ENCODE data around the gene REXO1.

Gene REXO1

GRCh38 chr19:1813192-1814182 lies 34.8 kb downstream of the REXO1 start:
- 0 out of 2 replicates have a peak, but pooled peaks have one; percentile 7 for TF ChIP-seq POLR2AphosphoS5 (IDR thresholded peaks at IDR 0.05; ENCODE audit: low read depth, low read length)
- TF ChIP-seq REST (IDR thresholded peaks at IDR 0.05; ENCODE audit: insufficient read depth in 1 of 2, low read depth in 2 of 2, low read length in 2 of 2) = no peak

GRCh38 chr19:1812426-1813191 lies 35.7 kb downstream of the REXO1 start:
- TF ChIP-seq POLR2AphosphoS5 (IDR thresholded peaks at IDR 0.05; ENCODE audit: low read depth, low read length) (peak; percentile 43; the same call in 1 of the 2 replicates), FOXP2 (optimal IDR thresholded peaks at IDR 0.05; ENCODE audit: borderline replicate concordance, extremely low read depth, extremely low read length, insufficient read depth) (no peak)

- TF ChIP-seq FOXP2 (optimal IDR thresholded peaks at IDR 0.05; ENCODE audit: borderline replicate concordance, extremely low read depth, extremely low read length, insufficient read depth) (no peak), TAF1 (IDR thresholded peaks at IDR 0.05; ENCODE audit: borderline replicate concordance, insufficient read depth, low read length) (no peak), POLR2AphosphoS5 (IDR thresholded peaks at IDR 0.05; ENCODE audit: low read depth, low read length) (no peak), SIN3A (IDR thresholded peaks at IDR 0.05; ENCODE audit: borderline replicate concordance, insufficient read depth, low read length) (no peak)
Observed at GRCh38 chr19:1811942-1812425, 36.3 kb downstream of the REXO1 start, which contains the start of gene ATP8B3. ATP8B3 (minus strand) TSS chr19:1812276; CDS start chr19:1811736, 540 bp downstream.

GRCh38 chr19:1811472-1811894 lies 36.8 kb downstream of the REXO1 start:
- TF ChIP-seq FOXP2 (optimal IDR thresholded peaks at IDR 0.05; ENCODE audit: borderline replicate concordance, extremely low read depth, extremely low read length, insufficient read depth) = no peak
- no peak for TF ChIP-seq TAF1 (IDR thresholded peaks at IDR 0.05; ENCODE audit: borderline replicate concordance, insufficient read depth, low read length)
- no peak for TF ChIP-seq POLR2AphosphoS5 (IDR thresholded peaks at IDR 0.05; ENCODE audit: low read depth, low read length)
- no peak for TF ChIP-seq SIN3A (IDR thresholded peaks at IDR 0.05; ENCODE audit: borderline replicate concordance, insufficient read depth, low read length)
- no peak for TF ChIP-seq REST (IDR thresholded peaks at IDR 0.05; ENCODE audit: insufficient read depth in 1 of 2, low read depth in 2 of 2, low read length in 2 of 2)

- TF ChIP-seq TAF1 (IDR thresholded peaks at IDR 0.05; ENCODE audit: borderline replicate concordance, insufficient read depth, low read length) = no peak
- no peak for TF ChIP-seq REST (IDR thresholded peaks at IDR 0.05; ENCODE audit: insufficient read depth in 1 of 2, low read depth in 2 of 2, low read length in 2 of 2)
- TF ChIP-seq SIN3A (IDR thresholded peaks at IDR 0.05; ENCODE audit: borderline replicate concordance, insufficient read depth, low read length) = no peak
- no peak for TF ChIP-seq POLR2AphosphoS5 (IDR thresholded peaks at IDR 0.05; ENCODE audit: low read depth, low read length)
- no peak for TF ChIP-seq FOXP2 (optimal IDR thresholded peaks at IDR 0.05; ENCODE audit: borderline replicate concordance, extremely low read depth, extremely low read length, insufficient read depth)
Observed at GRCh38 chr19:1810439-1811160, 37.7 kb downstream of the REXO1 start.

All from PFSK-1 (cell line).